Panc1 (cell line): ENCODE results near the gene CLDN9.

Source experiments
- POLR2AphosphoS5 ChIP-seq: IDR thresholded peaks from 2 replicates; pipeline ENCODE4 v1.6.1; 2012; ENCODE audit warnings: mild to moderate bottlenecking, low read depth, low read length, moderate library complexity
- TF ChIP-seq, protein P1 (sequence below): fragments of 450-650 bp; IDR thresholded peaks from 2 replicates; pipeline ENCODE4 v1.5.1; 2017; ENCODE audit warnings: mild to moderate bottlenecking

DNA sequence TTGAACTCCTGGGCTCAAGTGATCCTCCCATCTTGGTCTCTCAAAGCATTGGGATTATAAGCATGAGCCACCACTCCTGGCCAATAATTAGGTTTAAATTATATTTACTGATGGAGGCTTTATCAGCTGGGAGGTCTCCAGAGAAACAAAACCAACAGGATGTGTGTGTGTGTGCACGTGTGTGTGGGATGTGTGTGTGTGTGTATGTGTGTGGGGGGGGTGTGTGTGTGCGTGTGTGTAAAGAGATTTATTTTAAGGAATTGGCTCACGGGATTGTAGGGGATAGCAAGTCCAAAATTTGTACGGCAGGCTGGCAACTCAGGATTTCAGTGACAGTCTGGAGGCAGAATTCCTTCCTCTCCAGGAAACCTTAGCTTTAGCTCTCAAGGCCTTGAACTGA lies 38.3 kb downstream of the CLDN9 start:
- no peak for TF ChIP-seq POLR2AphosphoS5
- TF ChIP-seq, protein P1, sequence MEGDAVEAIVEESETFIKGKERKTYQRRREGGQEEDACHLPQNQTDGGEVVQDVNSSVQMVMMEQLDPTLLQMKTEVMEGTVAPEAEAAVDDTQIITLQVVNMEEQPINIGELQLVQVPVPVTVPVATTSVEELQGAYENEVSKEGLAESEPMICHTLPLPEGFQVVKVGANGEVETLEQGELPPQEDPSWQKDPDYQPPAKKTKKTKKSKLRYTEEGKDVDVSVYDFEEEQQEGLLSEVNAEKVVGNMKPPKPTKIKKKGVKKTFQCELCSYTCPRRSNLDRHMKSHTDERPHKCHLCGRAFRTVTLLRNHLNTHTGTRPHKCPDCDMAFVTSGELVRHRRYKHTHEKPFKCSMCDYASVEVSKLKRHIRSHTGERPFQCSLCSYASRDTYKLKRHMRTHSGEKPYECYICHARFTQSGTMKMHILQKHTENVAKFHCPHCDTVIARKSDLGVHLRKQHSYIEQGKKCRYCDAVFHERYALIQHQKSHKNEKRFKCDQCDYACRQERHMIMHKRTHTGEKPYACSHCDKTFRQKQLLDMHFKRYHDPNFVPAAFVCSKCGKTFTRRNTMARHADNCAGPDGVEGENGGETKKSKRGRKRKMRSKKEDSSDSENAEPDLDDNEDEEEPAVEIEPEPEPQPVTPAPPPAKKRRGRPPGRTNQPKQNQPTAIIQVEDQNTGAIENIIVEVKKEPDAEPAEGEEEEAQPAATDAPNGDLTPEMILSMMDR = no peak
